ENCODE data around the gene FER1L5.

Gene FER1L5

DNA sequence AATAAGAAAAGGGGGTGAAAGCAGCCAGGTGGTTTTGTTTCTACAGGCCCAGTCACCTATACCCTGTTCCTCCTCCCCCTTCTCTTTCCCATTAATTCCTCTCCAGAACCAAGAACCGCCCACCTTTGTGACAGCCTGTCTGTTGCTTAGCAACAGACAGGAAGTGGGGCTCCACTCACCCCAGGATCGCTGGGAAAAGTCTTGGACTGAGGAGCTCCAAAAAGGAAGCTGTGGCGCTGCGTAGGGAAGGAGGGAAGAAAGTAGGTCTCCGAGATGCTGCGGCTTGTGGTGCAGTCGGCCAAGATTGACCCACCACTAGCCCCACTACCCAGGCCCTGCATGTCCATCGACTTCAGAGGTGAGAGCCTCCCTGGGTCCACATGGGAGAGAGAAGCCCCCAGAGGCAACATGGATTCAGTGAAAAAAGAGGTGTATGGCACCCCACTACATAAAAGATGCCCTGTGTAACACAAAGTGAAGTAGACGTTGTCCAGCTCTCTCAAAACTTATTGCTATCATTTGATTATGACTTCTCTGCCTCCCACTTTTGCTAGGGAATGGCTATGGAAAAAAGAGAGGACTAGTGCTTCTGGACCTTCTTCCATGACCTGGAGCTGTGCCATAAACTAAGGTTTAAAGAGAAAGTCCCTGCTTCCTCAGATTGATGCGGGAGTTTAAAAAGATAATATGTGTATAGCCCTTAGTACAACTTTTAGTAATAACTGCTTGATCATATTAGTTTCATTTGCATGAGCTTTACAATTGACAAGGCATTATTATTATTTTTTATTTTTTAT lies at the start of gene FER1L5:
FER1L5 (plus strand) TSS at position 201 of the 797 bp plus-strand sequence; CDS start at position 274, 73 bp downstream.
- in situ Hi-C loops (cut with MboI; ENCODE audit: low sequenced_read_pairs) = no loop called here

DNA sequence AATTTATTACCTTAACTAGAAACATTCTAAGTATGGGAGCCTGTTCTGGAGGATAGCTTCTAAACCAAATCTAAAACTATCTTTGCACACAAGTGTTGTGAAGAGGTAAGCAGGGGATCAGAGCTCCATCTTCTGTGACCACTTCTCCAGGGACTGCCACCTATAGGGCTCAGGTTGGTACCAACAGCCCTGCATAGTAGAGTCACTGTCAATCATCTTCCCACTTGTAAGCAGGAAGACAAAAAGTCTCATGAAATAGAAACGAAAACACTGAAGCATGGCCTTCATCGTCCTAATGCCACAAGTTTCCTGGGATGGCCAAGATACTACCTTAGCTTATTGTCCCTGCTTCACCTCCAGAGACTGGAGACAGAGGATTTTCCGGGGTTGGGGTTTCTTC lies 48.3 kb upstream of the FER1L5 start:
- in situ Hi-C loops (cut with MboI; ENCODE audit: low sequenced_read_pairs) = no loop called here

DNA sequence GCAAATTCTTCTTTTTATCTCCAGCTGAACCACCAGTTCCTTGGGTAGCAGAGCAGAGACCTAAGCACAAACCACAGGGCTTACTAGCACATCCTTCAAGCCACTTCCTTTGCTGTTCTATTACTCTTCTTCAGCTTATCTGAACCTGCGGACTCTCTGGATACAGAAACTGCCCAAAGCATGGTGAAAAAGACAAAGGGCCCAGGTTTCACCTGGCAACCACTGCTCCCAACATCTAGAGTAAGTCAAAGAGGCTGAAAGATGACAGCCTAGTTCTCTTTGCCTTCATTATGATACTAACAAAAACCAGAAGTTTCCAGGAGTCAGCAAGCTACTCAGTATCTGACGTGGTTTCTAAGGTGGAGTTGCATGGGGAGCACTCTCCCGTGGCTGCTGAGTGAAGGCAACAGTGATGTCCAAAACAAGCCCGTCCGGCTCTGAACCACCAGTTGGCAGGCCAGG lies 47.8 kb upstream of the FER1L5 start:
- in situ Hi-C loops (cut with MboI; ENCODE audit: low sequenced_read_pairs) = no loop called here

DNA sequence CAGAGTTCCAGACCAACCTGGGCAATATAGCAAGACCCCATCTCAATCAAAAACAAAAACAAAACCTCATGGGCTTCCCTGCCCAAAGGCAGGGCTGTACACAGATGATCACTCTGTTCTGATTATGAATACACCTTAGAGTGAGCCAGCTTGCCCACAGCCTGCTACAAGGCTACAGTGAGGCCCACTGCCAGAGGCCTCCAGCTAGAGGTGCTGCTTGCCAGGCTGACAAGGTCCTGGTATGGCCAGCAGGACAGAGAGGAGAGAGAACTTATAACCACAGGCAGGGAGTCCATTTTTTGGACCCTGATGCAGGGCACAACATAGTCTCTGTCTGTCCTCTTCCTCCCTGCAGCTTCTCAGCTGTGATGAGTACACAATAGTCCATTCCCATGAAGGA lies 46.0 kb upstream of the FER1L5 start:
- in situ Hi-C loops (cut with MboI; ENCODE audit: low sequenced_read_pairs) = no loop called here

DNA sequence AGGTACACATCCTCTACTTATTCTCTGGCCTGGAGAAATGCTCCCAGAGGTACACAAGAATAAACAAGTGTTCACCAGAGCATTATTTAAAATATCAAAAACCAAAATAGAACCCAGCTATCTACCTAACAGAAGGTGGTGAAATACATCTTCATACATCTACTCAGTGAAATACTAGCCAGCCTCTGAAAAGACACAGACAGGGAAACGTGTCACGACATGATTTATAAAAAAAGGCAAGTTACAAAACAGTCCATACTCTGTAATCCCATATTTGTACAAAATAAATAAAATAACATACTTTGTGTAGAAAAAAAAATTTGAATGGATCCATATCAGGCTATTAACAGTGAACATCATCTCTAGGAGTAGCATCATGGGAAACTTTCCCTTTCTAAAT lies 42.6 kb upstream of the FER1L5 start:
- in situ Hi-C loops (cut with MboI; ENCODE audit: low sequenced_read_pairs) = loop anchor here (25.0 kb wide), 1 partner anchor 362 kb away; no protein-coding TSS in a partner anchor

DNA sequence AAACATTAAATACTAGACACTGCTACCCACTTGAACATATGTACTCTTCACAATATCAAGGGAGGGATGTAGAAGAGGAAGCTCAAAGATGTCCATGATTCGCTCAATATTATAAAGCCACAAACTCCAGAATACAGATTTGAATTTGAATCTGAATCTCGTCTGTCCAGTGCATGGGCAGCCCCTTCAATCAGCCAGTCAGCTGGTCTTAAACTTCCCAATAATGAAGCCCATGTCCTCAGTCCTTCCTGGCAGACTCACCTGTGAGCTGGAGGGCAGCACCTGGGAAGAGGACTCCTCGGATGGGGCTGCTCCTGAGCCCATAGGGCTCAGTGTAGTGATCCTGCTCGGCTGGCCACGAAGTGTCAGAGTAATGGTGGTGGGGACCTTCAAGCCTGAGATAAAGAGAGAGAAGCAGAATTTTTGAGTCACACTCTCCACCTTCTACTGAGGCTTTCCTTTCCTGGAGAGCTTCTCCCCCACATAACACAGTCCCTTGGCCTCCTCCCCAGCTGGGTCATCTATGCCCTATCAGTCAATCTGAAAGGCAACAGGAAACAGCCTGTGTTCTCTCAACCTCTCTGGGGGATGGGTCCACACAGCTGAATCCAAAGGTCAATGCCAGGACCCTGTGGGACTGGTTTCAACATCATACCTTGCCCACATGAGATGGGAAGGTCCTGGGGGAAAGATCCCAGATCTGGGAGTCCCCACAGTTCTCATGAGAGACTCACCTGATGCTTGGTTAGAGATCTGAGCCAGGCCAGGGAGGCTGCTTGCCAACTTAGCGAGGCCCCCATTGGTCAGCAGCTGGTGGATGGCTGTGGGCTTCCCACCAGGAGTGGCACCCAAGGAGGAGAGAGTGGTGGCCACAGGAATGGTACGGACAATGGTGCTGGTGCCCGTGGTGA lies 40.9 kb upstream of the FER1L5 start:
- in situ Hi-C loops (cut with MboI; ENCODE audit: low sequenced_read_pairs) = loop anchor here (25.0 kb wide), 1 partner anchor 361 kb away; no protein-coding TSS in a partner anchor

DNA sequence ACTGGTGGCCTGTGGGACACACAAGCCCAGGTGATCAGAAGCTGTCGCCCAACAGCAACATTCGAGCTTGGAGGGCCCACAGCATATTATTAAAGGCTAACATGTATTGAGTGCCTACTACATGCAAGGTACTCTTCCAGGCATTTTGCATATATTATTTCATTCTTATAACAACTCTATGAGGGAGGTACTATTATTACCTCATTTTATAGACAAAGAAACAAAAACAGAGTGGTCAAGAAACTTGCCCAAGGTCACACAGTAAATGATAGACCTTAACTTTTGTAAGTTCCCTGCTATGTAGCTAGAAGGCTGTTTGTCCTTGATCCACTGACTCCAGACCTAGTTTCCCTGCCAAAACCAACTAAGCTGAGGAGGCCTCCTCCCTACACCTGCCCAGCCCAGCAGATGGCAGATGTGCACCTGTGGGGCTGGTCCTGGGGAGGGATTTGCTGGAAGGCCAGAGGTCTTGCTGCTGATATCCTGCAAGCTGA lies 40.2 kb upstream of the FER1L5 start:
- in situ Hi-C loops (cut with MboI; ENCODE audit: low sequenced_read_pairs) = loop anchor here (25.0 kb wide), 1 partner anchor 360 kb away; no protein-coding TSS in a partner anchor

DNA sequence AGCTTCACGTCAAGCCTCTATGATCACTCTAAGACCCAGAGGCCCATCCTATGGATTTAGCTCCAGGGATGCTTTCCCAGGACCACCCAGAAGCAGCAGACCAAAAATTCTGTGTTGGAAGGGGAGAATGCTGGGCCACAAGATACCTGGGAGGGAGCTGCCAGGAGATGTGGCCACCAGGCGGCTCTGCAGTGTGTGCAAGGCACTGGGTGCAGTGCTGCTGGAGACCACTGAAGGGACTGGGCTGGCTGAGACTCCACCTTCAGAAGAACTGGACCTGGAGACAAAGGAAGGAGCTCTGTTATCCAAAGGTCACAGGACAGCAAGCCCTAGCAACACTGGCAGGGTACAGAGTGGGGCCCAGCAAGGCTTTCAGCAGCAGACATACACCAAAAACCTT lies 38.5 kb upstream of the FER1L5 start:
- in situ Hi-C loops (cut with MboI; ENCODE audit: low sequenced_read_pairs) = loop anchor here (25.0 kb wide), 1 partner anchor 358 kb away; no protein-coding TSS in a partner anchor

DNA sequence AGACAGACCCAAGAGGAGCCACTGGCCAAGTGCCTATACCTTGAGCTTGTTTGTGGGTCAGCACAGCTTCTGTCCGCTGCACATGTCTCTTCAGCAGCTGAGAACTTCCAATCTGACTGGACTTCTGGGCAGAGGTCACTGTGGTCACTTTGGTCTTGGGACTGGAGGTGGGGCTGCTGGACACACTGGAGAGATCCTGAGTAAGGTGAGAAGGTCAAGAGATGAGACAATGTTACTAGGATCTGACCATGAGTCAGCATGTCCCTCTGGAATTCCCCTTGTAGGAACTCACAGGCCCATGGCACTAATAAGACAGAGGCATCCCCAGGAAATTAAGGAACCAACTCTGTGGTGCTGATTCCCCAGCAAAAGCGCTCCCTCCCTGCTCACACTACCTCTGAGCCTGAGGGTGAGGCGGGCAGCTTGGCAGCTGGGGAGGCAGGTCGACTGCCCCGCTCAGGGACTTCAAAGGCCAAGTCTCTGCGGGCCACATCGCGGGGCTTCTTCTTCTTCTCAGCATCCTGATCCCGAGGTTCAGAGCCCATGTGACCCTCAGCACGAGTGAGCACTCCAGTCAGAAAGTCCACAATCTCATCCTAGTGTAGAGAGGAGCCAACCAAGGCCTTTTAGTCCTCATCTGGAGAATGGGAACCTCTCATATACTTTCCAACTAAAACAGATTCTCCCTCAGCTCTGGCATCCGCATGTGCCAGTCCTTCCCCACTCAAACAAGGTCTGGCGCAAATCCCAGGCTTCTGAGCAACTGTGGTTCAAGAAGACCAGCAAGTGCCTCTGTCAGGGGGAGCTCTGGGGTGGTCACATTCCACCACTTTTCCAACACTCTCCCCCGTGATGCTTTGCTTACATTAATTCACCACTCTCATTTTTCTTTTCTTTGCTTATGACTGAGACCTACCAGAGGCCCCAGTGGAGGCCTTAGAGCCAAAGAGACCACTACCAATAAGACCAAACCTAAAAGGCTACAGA lies 33.8 kb upstream of the FER1L5 start:
- in situ Hi-C loops (cut with MboI; ENCODE audit: low sequenced_read_pairs) = loop anchor here (25.0 kb wide), 1 partner anchor 354 kb away; no protein-coding TSS in a partner anchor

DNA sequence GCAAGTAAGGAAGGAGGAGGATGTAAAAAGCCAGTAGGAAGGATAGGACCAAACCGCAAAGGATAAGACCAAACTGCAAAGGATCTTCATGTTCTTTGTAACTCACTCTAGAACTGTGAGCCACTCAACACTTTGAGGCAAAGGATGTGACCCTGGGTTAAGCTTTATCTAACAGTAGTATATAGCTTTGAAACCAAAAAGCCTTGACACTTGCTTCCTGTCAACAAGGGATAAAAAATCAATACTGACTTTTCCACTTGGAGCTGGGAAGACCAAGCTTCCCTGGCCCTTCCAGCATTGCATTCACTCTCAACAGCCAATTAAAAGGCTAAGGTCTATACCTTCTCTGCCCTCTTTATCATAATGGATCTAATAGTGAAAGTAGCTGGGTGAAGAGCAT lies 26.4 kb upstream of the FER1L5 start:
- in situ Hi-C loops (cut with MboI; ENCODE audit: low sequenced_read_pairs) = loop anchor here (25.0 kb wide), 1 partner anchor 346 kb away; no protein-coding TSS in a partner anchor

DNA sequence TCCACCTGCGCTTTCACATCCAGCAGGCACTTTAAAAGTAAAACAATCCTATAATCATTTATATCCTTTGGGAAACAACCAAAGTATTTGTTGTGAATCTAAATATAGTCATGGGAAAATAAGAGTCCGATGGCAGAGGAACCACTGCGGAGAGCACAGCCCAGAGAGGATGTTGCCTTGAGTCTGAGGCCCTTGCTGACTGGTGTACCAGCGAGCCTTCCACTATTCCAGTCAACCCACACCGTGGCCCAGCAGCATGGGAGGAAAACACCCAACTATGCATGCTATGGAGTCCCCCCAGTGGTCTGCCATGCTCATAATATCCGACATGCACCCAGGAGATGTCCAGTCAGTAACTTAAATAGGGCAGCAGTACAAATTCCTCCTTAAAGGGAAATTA lies 26.0 kb upstream of the FER1L5 start:
- in situ Hi-C loops (cut with MboI; ENCODE audit: low sequenced_read_pairs) = loop anchor here (25.0 kb wide), 1 partner anchor 346 kb away; no protein-coding TSS in a partner anchor

DNA sequence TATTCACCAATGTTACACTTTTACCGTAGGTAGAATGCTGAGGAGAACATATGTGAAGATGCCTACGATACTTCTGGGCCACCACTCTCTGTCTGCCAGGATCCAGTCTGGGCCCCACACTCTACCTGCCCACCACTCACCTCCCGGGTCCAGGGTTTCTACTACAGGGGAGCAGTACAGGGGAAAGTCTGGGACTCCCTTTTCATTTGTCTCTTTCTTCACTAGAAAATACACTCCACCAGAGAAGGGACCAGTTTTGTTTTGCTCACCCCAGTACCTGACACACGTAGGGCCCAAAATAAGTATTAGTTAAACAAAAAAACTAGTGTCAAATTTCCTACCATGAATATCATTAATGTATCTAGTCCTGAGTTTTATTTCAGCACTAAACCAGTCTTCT lies 25.6 kb upstream of the FER1L5 start:
- in situ Hi-C loops (cut with MboI; ENCODE audit: low sequenced_read_pairs) = loop anchor here (25.0 kb wide), 1 partner anchor 345 kb away; no protein-coding TSS in a partner anchor

DNA sequence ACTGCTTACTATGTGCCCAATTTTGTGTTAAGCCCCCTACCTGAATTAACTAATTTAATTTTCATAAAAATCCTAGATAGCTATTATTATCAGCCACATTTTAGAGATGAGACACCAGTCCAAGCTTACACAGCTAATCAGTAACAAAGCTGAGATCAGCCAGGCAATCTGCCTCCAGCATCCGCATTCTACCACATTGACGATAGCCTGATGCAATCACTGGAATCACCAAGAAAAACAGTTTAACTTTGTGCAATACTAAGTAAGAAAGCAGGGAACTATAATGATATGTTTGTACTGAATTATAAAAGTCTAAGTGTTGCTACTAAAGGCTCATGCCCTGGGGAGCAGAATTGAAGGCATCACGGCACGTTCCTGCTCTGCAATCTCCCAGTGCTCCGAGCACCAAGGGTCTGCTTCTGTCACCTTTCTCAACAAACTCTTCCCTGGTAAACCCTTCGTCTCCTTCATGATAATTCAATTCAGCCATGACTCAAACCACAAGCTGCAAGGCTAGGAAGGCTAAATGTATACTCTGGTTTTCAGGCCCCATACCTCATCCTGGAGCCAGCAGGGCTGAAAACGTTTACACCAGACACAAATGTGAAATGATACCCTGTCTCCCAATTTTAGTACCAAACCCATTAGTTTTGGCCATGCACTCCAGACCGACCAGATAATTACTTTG lies 23.8 kb upstream of the FER1L5 start:
- in situ Hi-C loops (cut with MboI; ENCODE audit: low sequenced_read_pairs) = loop anchor here (25.0 kb wide), 1 partner anchor 344 kb away; no protein-coding TSS in a partner anchor

DNA sequence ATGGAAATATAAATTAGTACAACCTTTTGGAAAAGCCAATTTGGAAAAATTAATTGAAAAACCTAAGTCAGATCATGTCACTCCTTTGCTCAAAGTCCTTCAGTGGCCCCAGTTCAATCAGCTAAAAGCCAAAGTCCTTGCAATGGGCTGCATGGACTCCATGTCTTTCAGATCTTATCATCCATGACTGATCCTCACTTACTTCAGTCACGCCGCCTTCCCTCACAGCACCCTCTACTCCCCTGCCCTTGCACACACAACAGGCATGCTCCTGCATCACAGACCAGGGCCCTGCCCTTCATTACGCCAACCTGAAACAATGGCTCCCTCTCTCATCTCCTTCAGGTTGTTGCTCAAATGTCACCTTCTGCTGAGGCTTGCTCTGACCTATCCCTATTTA lies 20.0 kb upstream of the FER1L5 start:
- in situ Hi-C loops (cut with MboI; ENCODE audit: low sequenced_read_pairs) = loop anchor here (25.0 kb wide), 1 partner anchor 340 kb away; no protein-coding TSS in a partner anchor

DNA sequence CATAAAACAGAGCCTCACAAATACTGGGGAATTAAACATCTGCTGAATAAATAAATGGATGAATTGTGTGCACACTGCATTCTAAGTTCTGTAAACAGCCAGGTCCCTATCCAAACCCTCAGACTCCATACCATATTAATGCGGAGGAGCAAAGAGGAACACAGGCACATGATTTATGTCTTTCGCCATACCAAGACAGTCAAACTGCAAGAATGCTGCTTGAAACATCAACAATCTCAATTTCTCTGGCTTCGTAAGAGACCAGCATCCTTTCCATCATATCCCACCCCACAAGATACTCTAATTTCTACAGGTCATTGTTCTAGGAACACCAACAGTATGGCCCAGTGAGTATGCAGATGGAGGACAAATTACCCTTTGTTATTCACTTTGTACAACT lies 19.4 kb upstream of the FER1L5 start:
- in situ Hi-C loops (cut with MboI; ENCODE audit: low sequenced_read_pairs) = loop anchor here (25.0 kb wide), 1 partner anchor 339 kb away; no protein-coding TSS in a partner anchor

DNA sequence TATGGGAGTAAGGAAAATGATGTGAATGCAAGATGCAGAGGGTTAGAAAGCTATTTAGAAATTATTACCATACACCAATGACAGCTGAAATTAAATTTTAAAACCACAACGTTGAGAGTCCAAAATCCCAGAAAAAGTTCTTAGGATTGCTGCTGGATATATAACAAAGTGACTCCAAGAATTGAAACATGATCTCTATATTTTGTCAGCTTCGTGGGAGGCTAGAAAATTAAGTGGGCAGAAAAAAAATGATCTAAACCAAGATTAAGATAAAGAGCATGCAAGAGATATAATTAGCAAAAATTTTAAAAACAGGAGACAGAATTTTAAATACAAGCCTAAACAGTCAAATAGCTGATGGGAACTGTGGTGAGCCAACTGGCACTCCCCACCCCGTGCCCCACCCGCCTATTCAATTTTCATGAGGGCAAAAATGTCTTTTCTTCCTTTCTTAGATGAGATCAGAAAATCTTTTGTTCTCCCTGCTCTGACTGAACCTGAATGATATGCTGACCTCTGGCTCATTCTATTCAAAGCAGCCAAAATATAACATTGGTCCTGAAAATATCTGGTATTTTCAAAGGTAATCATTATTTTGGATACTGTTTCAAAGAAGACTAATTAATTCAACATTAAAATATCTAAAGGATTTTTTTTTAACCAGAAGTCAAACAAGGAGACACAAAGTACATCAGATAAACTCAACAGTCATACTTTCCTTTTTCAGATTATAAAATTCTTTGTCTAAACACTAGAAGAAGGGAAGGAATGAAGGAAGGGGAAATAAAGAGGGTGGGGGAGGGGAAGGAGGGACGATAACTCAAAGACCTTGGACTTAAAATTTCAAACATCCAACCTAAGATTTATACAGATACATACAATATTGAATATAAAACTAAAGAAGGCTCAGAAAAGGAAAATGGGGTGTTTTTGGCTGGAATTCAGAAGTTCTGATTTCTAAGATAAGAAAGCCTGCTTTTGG lies 16.7 kb upstream of the FER1L5 start:
- in situ Hi-C loops (cut with MboI; ENCODE audit: low sequenced_read_pairs) = no loop called here

DNA sequence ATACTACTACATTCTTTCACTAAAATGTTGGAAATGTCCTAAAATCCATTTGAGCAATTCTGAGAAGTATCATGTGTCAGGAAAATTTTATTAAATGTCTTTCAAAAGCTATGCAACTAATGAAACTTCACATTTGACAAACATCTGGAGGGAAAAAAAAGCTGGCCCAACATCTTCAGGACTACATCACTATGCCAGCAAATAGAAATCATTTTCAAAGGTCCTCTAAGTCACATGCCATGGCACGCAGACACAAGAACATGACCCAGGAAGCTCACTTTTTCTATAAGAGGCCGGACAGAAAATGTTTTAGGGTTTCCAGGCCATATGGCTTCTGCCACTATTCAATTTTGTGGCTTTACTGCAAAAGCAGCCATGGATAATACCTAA lies 16.0 kb upstream of the FER1L5 start:
- in situ Hi-C loops (cut with MboI; ENCODE audit: low sequenced_read_pairs) = no loop called here
